H9 (cell line): Measurements from ENCODE around the gene NDUFS6. TPM values are rescaled to one million over a fixed set of nuclear protein-coding genes. Genes with fewer than 3 reads are reported as not detected.

Source experiments
- DNase-seq: peaks from one replicate; pipeline ENCODE4 v3.0.0-alpha.2; 2017
- H2AFZ ChIP-seq: one replicate; pipeline ENCODE4 v1.6.1; 2013; ENCODE audit warnings: mild to moderate bottlenecking, low read length, control low read depth, moderate library complexity
- H2AK5ac ChIP-seq: 2 replicates; pipeline ENCODE4 v1.6.1; 2013; ENCODE audit warnings: low read length, control low read depth, mixed read lengths; ENCODE audit not compliant: insufficient read length
- H2BK120ac ChIP-seq: one replicate; pipeline ENCODE4 v1.6.1; 2013; ENCODE audit warnings: low read depth, mild to moderate bottlenecking, low read length, control low read depth, inconsistent platforms; ENCODE audit not compliant: poor library complexity, severe bottlenecking
- H2BK12ac ChIP-seq: 2 replicates; pipeline ENCODE4 v1.6.1; 2013; ENCODE audit warnings: low read length, control low read depth, mixed read lengths, low read depth; ENCODE audit not compliant: insufficient read length
- H2BK15ac ChIP-seq: 2 replicates; pipeline ENCODE4 v1.6.1; 2013; ENCODE audit warnings: low read depth, low read length, control low read depth
- H2BK20ac ChIP-seq: one replicate; pipeline ENCODE4 v1.6.1; 2013; ENCODE audit warnings: low read depth, mild to moderate bottlenecking, low read length, control low read depth, inconsistent platforms; ENCODE audit not compliant: poor library complexity, severe bottlenecking
- H2BK5ac ChIP-seq: 2 replicates; pipeline ENCODE4 v1.6.1; 2013; ENCODE audit warnings: low read length, control low read depth, mixed read lengths; ENCODE audit not compliant: insufficient read length
- H3K14ac ChIP-seq: 2 replicates; pipeline ENCODE4 v1.6.1; 2013; ENCODE audit warnings: low read length, control low read depth; ENCODE audit not compliant: insufficient read depth
- H3K18ac ChIP-seq: 2 replicates; pipeline ENCODE4 v1.6.1; 2013; ENCODE audit warnings: low read depth, mild to moderate bottlenecking, mixed read lengths, low read length, control low read depth; ENCODE audit not compliant: insufficient read length
- H3K23ac ChIP-seq: 2 replicates; pipeline ENCODE4 v1.6.1; 2013; ENCODE audit warnings: low read length, control low read depth, mixed read lengths, low read depth; ENCODE audit not compliant: insufficient read length
- H3K23me2 ChIP-seq: 2 replicates; pipeline ENCODE4 v1.6.1; 2013; ENCODE audit warnings: low read depth, mild to moderate bottlenecking, mixed read lengths, low read length, control low read depth; ENCODE audit not compliant: insufficient read length, poor library complexity, severe bottlenecking
- H3K27ac ChIP-seq: 2 replicates; pipeline ENCODE4 v1.5.1; 2013; ENCODE audit warnings: low read length, control low read depth, mixed read lengths, low read depth; ENCODE audit not compliant: insufficient read length
- H3K27me3 ChIP-seq: 2 replicates; pipeline ENCODE4 v1.6.1; 2013; ENCODE audit warnings: low read length, control low read depth, inconsistent platforms; ENCODE audit not compliant: insufficient read depth
- H3K4ac ChIP-seq: 2 replicates; pipeline ENCODE4 v1.6.1; 2013; ENCODE audit warnings: low read depth, mild to moderate bottlenecking, control low read depth, inconsistent platforms, low read length, moderate library complexity
- H3K4me1 ChIP-seq: 2 replicates; pipeline ENCODE4 v1.6.1; 2013; ENCODE audit warnings: low read length, control low read depth, inconsistent platforms; ENCODE audit not compliant: insufficient read depth
- H3K4me2 ChIP-seq: 2 replicates; pipeline ENCODE4 v1.6.1; 2013; ENCODE audit warnings: low read length, control low read depth, mixed read lengths; ENCODE audit not compliant: insufficient read length, insufficient read depth
- H3K56ac ChIP-seq: 2 replicates; pipeline ENCODE4 v1.6.1; 2013; ENCODE audit warnings: low read depth, mild to moderate bottlenecking, mixed read lengths, low read length, control low read depth; ENCODE audit not compliant: insufficient read length
- H3K79me1 ChIP-seq: 2 replicates; pipeline ENCODE4 v1.6.1; 2013; ENCODE audit warnings: low read depth, mild to moderate bottlenecking, moderate library complexity, low read length, control low read depth, inconsistent platforms; ENCODE audit not compliant: insufficient read depth, poor library complexity, severe bottlenecking
- H3K79me2 ChIP-seq: 2 replicates; pipeline ENCODE4 v1.6.1; 2013; ENCODE audit warnings: low read length, control low read depth, inconsistent platforms; ENCODE audit not compliant: insufficient read depth
- H3K9ac ChIP-seq: 2 replicates; pipeline ENCODE4 v1.6.1; 2013; ENCODE audit warnings: low read length, control low read depth, mixed read lengths; ENCODE audit not compliant: insufficient read length; ENCODE audit errors: extremely low read depth
- H3K9me3 ChIP-seq: one replicate; pipeline ENCODE4 v1.6.1; 2013; ENCODE audit warnings: low read depth, low read length, inconsistent platforms; ENCODE audit not compliant: control insufficient read depth
- H3T11ph ChIP-seq: one replicate; pipeline ENCODE4 v1.6.1; 2013; ENCODE audit warnings: mild to moderate bottlenecking, low read length, control low read depth, inconsistent platforms
- H4K20me1 ChIP-seq: one replicate; pipeline ENCODE4 v1.6.1; 2013; ENCODE audit not compliant: control insufficient read depth, insufficient read length, insufficient read depth
- H4K5ac ChIP-seq: 2 replicates; pipeline ENCODE4 v1.6.1; 2013; ENCODE audit warnings: low read depth, mild to moderate bottlenecking, mixed read lengths, low read length, control low read depth; ENCODE audit not compliant: insufficient read length
- H4K8ac ChIP-seq: replicated peaks from 2 replicates; pipeline ENCODE4 v1.6.1; 2013; ENCODE audit warnings: low read length, control low read depth, mixed read lengths, low read depth; ENCODE audit not compliant: insufficient read length
- H4K91ac ChIP-seq: 2 replicates; pipeline ENCODE4 v1.6.1; 2013; ENCODE audit warnings: low read depth, mild to moderate bottlenecking, moderate library complexity, mixed read lengths, low read length, control low read depth; ENCODE audit not compliant: insufficient read length
- H3K27ac Mint-ChIP-seq, 3 experiments: 2 replicates in 2 of 3; 3 replicates in 1 of 3; pipeline ENCODE4 v1.8.0; 2020 to 2021; ENCODE audit warnings: mixed read lengths in 3 of 3, mild to moderate bottlenecking in 1 of 3, moderate library complexity in 1 of 3
- H3K27me3 Mint-ChIP-seq: 2 replicates; pipeline ENCODE4 v1.8.0; 2021; ENCODE audit warnings: low read depth, mild to moderate bottlenecking, moderate library complexity, mixed read lengths
- H3K36me3 Mint-ChIP-seq, 3 experiments: 2 replicates in 2 of 3; 3 replicates in 1 of 3; pipeline ENCODE4 v1.8.0; 2020 to 2021; ENCODE audit warnings: low read depth in 3 of 3, mixed read lengths in 3 of 3; ENCODE audit not compliant: insufficient read depth in 1 of 3
- H3K4me1 Mint-ChIP-seq, 2 experiments: 2 replicates each; pipeline ENCODE4 v1.8.0; 2020; ENCODE audit warnings: mixed read lengths in 2 of 2
- H3K4me3 Mint-ChIP-seq, 2 experiments: 2 replicates in 1 of 2; 3 replicates in 1 of 2; pipeline ENCODE4 v1.8.0; 2020 to 2021; ENCODE audit warnings: mild to moderate bottlenecking in 2 of 2, mixed read lengths in 2 of 2, moderate library complexity in 1 of 2
- H3K9me3 Mint-ChIP-seq, 2 experiments: 2 replicates in 1 of 2; 3 replicates in 1 of 2; pipeline ENCODE4 v1.8.0; 2020; ENCODE audit warnings: mild to moderate bottlenecking in 2 of 2, mixed read lengths in 2 of 2, moderate library complexity in 1 of 2
- CTCF ChIP-seq: fragments of 200-600 bp; sonication (generic); conservative IDR thresholded peaks from 3 replicates; pipeline ENCODE4 v1.8.0; 2021; ENCODE audit warnings: antibody characterized with exemption, mild to moderate bottlenecking
- WGBS: extraction: QIAGEN DNeasy Blood & Tissue Kit; methylation state at CpG from one replicate; pipeline ENCODE4 v1.1.7; 2013; ENCODE audit warnings: missing lambda C conversion rate, low lambda C conversion rate, mixed read lengths; ENCODE audit not compliant: insufficient read length; ENCODE audit errors: extremely low coverage; 5-methylcytosine and 5-hydroxymethylcytosine counted together
- total RNA-seq: library from RNA; stranded (reverse); gene quantifications from 2 replicates; pipeline ENCODE4 v1.2.1, GENCODE V29; 2021

NDUFS6 gene
- total RNA-seq, 1 experiment from 2014 or later: 62.5 TPM

- H3K9me3 Mint-ChIP-seq: peaks cover 0 to 2% of the 10 kb centered on the region in 2 experiments; a peak in 3 of 5 replicates
- Histone ChIP-seq H2AK5ac (no peak overlapping the region), H4K8ac (no peak overlapping the region), H3K79me1 (no peaks in the 10 kb centered on the region), H3K9me3 (no peaks in the 10 kb centered on the region), H3K79me2 (no peaks in the 10 kb centered on the region), H3K56ac (no peak overlapping the region), H2AFZ (no peak overlapping the region), H3T11ph (no peak overlapping the region), H3K18ac (no peak overlapping the region), H3K23me2 (no peaks in the 10 kb centered on the region), H3K23ac (no peak overlapping the region), H2BK120ac (no peak overlapping the region), H3K27me3 (no peaks in the 10 kb centered on the region), H3K27ac (no peak overlapping the region), H4K20me1 (no peaks in the 10 kb centered on the region), H3K9ac (no peak overlapping the region), H4K91ac (no peak overlapping the region), H3K14ac (no peak overlapping the region), H2BK15ac (no peak overlapping the region), H3K4me2 (no peak overlapping the region), H3K4ac (no peak overlapping the region), H2BK12ac (no peak overlapping the region), H3K4me1 (no peaks in the 10 kb centered on the region), H2BK5ac (no peak overlapping the region), H2BK20ac (no peak overlapping the region), H4K5ac (no peak overlapping the region)
- no peak for DNase-seq
- no peak overlapping the region for H3K27ac Mint-ChIP-seq
- no peak for TF ChIP-seq CTCF
- H3K36me3 Mint-ChIP-seq: peaks cover 0 to 3% (median 0%) of the 10 kb centered on the region in 3 experiments; a peak in 1 of 7 replicates
- no peak overlapping the region for H3K4me3 Mint-ChIP-seq
- peaks cover 12% of the 10 kb centered on the region for H3K27me3 Mint-ChIP-seq
- peaks cover 15 to 27% of the 10 kb centered on the region in 2 experiments for H3K4me1 Mint-ChIP-seq
- WGBS: no CpG with 5 or more reads among the region's 16 CpGs
Observed at GRCh38 chr5:1752881-1753280, 48.3 kb upstream of the NDUFS6 start.
